Loucy (cell line): Measurements from ENCODE around the gene NPY.

Experiments used
- EZH2phosphoT487 ChIP-seq: fragments of 200-600 bp; IDR thresholded peaks from 2 replicates; pipeline ENCODE4 v1.6.1; 2018; ENCODE audit warnings: antibody characterized with exemption, mild to moderate bottlenecking, moderate library complexity, borderline replicate concordance
- TF ChIP-seq, protein P1 (sequence below): fragments of 200-600 bp; sonication (generic); conservative IDR thresholded peaks from 2 replicates; pipeline ENCODE4 v1.5.1; 2014; ENCODE audit warnings: mild to moderate bottlenecking, antibody characterized with exemption, low read length

DNA sequence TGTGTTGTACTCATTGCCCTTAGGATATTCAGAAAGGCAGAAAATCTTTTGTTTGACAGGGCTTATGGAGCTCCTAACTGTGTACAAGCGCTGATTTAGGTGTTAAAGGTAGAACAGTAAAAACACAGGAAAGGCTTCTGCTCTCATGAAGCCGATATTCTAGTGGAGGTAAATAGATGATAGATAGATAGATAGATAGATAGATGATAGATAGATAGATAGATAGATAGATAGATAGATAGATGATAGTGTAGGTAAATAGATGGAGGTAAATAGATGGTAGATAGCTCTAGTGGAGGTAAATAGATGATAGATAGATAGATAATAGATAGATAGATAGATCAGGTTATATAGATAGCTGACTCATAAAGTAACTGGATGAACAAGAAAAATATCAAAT lies 39.4 kb upstream of the NPY start:
- TF ChIP-seq, protein P1, sequence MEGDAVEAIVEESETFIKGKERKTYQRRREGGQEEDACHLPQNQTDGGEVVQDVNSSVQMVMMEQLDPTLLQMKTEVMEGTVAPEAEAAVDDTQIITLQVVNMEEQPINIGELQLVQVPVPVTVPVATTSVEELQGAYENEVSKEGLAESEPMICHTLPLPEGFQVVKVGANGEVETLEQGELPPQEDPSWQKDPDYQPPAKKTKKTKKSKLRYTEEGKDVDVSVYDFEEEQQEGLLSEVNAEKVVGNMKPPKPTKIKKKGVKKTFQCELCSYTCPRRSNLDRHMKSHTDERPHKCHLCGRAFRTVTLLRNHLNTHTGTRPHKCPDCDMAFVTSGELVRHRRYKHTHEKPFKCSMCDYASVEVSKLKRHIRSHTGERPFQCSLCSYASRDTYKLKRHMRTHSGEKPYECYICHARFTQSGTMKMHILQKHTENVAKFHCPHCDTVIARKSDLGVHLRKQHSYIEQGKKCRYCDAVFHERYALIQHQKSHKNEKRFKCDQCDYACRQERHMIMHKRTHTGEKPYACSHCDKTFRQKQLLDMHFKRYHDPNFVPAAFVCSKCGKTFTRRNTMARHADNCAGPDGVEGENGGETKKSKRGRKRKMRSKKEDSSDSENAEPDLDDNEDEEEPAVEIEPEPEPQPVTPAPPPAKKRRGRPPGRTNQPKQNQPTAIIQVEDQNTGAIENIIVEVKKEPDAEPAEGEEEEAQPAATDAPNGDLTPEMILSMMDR: no peak
- TF ChIP-seq EZH2phosphoT487: no peak
